KMS-11 (cell line): Measurements from ENCODE around the gene MEGF11.

Experiments used
- H2AFZ ChIP-seq: fragments of 200-600 bp; sonication (generic); 2 replicates; pipeline ENCODE4 v1.6.1; 2016; ENCODE audit warnings: antibody characterized with exemption, mixed run types, low read depth
- H3K27ac ChIP-seq: fragments of 200-600 bp; sonication (generic); 2 replicates; pipeline ENCODE4 v1.6.1; 2016; ENCODE audit warnings: mild to moderate bottlenecking, mixed run types
- H3K27me3 ChIP-seq: fragments of 200-600 bp; sonication (generic); 2 replicates; pipeline ENCODE4 v1.6.1; 2017; ENCODE audit warnings: mild to moderate bottlenecking, low read depth, mixed run types, moderate library complexity; ENCODE audit not compliant: insufficient read depth
- H3K36me3 ChIP-seq: fragments of 200-600 bp; sonication (generic); 2 replicates; pipeline ENCODE4 v1.6.1; 2017; ENCODE audit warnings: mild to moderate bottlenecking, mixed run types; ENCODE audit not compliant: insufficient read depth
- H3K4me1 ChIP-seq: fragments of 200-600 bp; sonication (generic); 2 replicates; pipeline ENCODE4 v1.6.1; 2016; ENCODE audit warnings: mild to moderate bottlenecking, low read depth, mixed run types; ENCODE audit not compliant: poor library complexity, severe bottlenecking
- H3K4me2 ChIP-seq: fragments of 200-600 bp; sonication (generic); 2 replicates; pipeline ENCODE4 v1.7.0; 2016; ENCODE audit warnings: mild to moderate bottlenecking, mixed run types
- H3K4me3 ChIP-seq: fragments of 200-600 bp; sonication (generic); IDR thresholded peaks from 2 replicates; pipeline ENCODE4 v1.6.1; 2017; ENCODE audit warnings: low read depth, low read length, mixed read lengths; ENCODE audit not compliant: insufficient read depth
- H3K79me2 ChIP-seq: fragments of 200-600 bp; sonication (generic); 2 replicates; pipeline ENCODE4 v1.6.1; 2016; ENCODE audit warnings: low read depth, mixed run types; ENCODE audit not compliant: insufficient read depth
- H3K9ac ChIP-seq: fragments of 200-600 bp; sonication (generic); 2 replicates; pipeline ENCODE4 v1.6.1; 2016; ENCODE audit warnings: mild to moderate bottlenecking, mixed run types
- H4K20me1 ChIP-seq: fragments of 200-600 bp; sonication (generic); 2 replicates; pipeline ENCODE4 v1.6.1; 2016; ENCODE audit warnings: mild to moderate bottlenecking, mixed run types; ENCODE audit not compliant: insufficient read depth
- CTCF ChIP-seq: fragments of 200-600 bp; sonication (generic); conservative IDR thresholded peaks from 2 replicates; pipeline ENCODE4 v1.6.1; 2017; ENCODE audit warnings: low read depth, mild to moderate bottlenecking, antibody characterized with exemption, low read length, moderate library complexity, mixed read lengths

Gene MEGF11

DNA sequence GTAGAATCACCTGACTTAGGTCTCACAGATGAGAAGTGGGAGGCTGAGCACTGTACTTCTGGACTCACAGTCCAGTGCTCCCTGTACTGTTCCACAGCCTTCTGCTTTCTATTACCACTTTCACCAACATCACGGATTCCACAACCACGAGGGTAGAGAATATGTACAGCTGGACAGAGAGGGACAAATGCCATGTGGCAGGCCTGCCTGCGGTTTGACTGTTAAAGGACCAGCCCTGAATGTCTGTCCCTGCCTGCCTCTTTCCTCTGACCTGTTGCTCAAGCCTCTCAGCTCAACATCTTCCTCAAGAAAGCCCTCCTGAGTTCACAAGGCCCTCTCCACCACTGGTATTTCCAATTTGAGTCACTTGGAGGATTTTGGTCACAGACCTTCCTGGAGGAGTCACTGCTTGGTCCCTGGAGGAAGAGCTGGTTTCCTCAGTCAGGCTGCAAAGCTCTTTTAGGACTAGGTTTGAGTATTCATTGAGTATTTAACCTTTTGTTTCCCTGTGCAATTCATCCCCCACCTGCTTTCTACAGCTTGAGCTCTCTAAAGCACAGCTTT is 335.1 kb downstream of the MEGF11 start:
- no peak overlapping the region for H3K9ac ChIP-seq
- peaks cover 54% of the 10 kb centered on the region for H3K4me1 ChIP-seq
- no peaks in the 10 kb centered on the region for H4K20me1 ChIP-seq
- no peak overlapping the region for H2AFZ ChIP-seq
- H3K27ac ChIP-seq, result no peak overlapping the region
- no peak for TF ChIP-seq CTCF
- H3K79me2 ChIP-seq, result no peaks in the 10 kb centered on the region
- no peak overlapping the region for H3K4me3 ChIP-seq
- no peaks in the 10 kb centered on the region for H3K27me3 ChIP-seq
- H3K36me3 ChIP-seq, result no peaks in the 10 kb centered on the region
- peak overlapping the region; percentile 6; the same call in 1 of the 2 replicates for H3K4me2 ChIP-seq

DNA sequence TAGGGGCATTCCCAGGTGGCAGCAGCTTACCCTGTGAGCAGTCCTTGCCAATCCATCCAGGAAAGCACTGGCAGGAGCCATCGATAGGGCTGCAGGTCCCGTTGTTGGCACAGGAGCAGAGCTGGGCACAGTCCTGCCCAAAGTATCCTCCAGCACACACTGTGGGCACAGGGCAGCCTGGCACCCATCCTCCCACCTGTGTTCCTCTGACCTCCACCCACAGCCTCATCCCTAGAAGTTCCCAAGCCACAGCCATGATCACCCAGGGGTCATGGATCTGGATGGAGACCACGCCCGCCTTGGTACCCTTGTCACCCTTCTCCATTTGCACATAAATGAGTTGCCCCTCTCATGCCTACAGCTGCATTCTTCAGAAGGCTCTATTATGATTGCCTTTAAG is 335.6 kb downstream of the MEGF11 start:
- Histone ChIP-seq H3K4me2 (peak overlapping the region; percentile 83; the same call in 1 of the 2 replicates), H3K4me3 (no peak overlapping the region), H4K20me1 (no peaks in the 10 kb centered on the region), H3K36me3 (no peaks in the 10 kb centered on the region), H3K27me3 (no peaks in the 10 kb centered on the region), H2AFZ (no peak overlapping the region), H3K79me2 (no peaks in the 10 kb centered on the region), H3K27ac (no peak overlapping the region), H3K4me1 (peaks cover 54% of the 10 kb centered on the region), H3K9ac (no peak overlapping the region)
- TF ChIP-seq CTCF, result no peak

DNA sequence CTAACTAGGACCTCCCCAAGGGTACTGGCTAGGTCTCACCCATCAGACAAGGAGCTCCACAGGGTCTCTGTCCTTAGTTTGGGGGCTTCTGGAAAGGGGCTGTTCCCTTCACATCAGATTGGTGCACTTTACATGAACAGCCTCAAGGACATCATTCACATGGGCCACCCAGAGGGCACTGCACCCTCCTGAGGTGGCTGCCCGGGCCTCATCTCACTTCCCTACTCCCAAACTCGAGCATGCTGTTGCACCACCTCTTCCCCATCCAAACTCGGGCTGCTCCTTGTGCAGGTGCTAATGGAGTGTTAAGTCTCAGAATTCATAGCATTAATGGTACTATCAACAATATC is 336.2 kb downstream of the MEGF11 start:
- peak overlapping the region; percentile 46 for H3K27ac ChIP-seq
- no peaks in the 10 kb centered on the region for H3K36me3 ChIP-seq
- H4K20me1 ChIP-seq, result no peaks in the 10 kb centered on the region

DNA sequence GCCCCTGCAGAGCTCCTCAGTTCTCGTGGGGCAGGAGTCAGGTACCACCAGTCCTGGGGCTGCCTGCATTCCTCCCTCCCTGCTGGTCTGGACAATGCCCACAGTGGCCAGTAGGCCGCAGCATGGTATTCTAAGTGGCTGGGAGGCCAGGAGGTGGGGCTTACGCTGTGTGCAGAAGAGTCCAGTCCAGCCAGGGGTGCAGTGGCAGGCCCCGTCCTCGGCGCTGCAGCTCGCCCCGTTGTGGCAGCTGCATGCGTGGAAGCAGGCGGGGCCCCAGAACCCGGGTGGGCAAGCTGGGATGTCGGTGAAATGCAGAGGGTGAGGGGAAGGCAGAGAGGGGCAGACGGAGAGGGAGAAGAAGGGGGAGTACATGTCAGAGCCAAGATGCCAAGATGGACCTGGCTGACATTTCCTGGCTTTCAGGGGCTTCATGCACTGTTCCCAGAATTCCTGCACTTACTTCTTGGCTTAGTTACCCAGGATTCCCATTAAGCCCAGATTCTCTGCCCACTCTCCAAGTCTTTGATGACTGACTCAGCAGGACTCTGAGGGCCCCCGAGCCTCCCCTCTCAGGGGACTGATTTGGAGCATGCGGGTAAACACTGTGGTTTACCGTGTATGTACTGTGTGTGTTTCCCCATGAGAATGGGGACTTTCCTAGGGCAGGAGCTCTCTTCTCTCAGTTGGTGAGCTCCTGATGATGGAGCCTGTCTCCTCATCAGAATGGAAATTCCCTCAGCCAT is 336.7 kb downstream of the MEGF11 start:
- H4K20me1 ChIP-seq, result no peaks in the 10 kb centered on the region
- peak overlapping the region; percentile 83 for H3K4me2 ChIP-seq
- peaks cover 54% of the 10 kb centered on the region for H3K4me1 ChIP-seq
- H3K27me3 ChIP-seq, result no peaks in the 10 kb centered on the region
- 0 out of 2 replicates have a peak, but pooled peaks have one; percentile 9 for TF ChIP-seq CTCF
- H3K36me3 ChIP-seq, result no peaks in the 10 kb centered on the region
- H3K9ac ChIP-seq, result 0 out of 2 replicates have a peak overlapping the region, but pooled peaks have one; percentile 4
- no peaks in the 10 kb centered on the region for H3K79me2 ChIP-seq
- peak overlapping the region; percentile 25; the same call in 1 of the 2 replicates for H2AFZ ChIP-seq
- no peak overlapping the region for H3K4me3 ChIP-seq
- peak overlapping the region; percentile 46 for H3K27ac ChIP-seq

More for the DNA sequence above, 336.2 kb downstream of the MEGF11 start:
- Histone ChIP-seq H3K4me3 (no peak overlapping the region), H3K27me3 (no peaks in the 10 kb centered on the region), H3K4me2 (peak overlapping the region; percentile 83), H3K9ac (no peak overlapping the region), H3K4me1 (peaks cover 54% of the 10 kb centered on the region), H3K79me2 (no peaks in the 10 kb centered on the region), H2AFZ (peak overlapping the region; percentile 25; the same call in 1 of the 2 replicates)
- TF ChIP-seq CTCF, result no peak
